Neural cell (in vitro differentiated cells): ENCODE measurements around the gene HECTD1. TPM values are rescaled to one million over a fixed set of nuclear protein-coding genes. Genes with fewer than 3 reads are reported as not detected.
"Not testable (repeated sequence)": the region's sequence is repeated elsewhere in the genome, so short reads cannot be mapped to it uniquely, and the experiment has no call there.

Experiments used
- H2AFZ ChIP-seq: fragments of 200-600, 300-800 bp; sonication (generic), shearing (Covaris generic); 2 replicates; pipeline ENCODE4 v1.6.0; 2014; ENCODE audit warnings: low read depth, mild to moderate bottlenecking, antibody characterized with exemption, low read length, moderate library complexity
- H3F3A ChIP-seq: fragments of 200-600 bp; shearing (Covaris generic); 2 replicates; pipeline ENCODE4 v1.6.1; 2016; ENCODE audit warnings: mild to moderate bottlenecking, moderate library complexity, mixed read lengths, antibody characterized with exemption, low read length; ENCODE audit not compliant: insufficient read depth, poor library complexity, severe bottlenecking
- H3K27ac ChIP-seq: fragments of 200-600, 300-800 bp; sonication (generic), shearing (Covaris generic); 2 replicates; pipeline ENCODE4 v1.5.1; 2014; ENCODE audit warnings: mild to moderate bottlenecking, low read length, moderate library complexity
- H3K27me3 ChIP-seq: fragments of 300-800, 200-600 bp; sonication (generic), shearing (Covaris generic); 2 replicates; pipeline ENCODE4 v1.6.0; 2014; ENCODE audit warnings: mild to moderate bottlenecking, low read depth, low read length, moderate library complexity; ENCODE audit not compliant: insufficient read depth
- H3K36me3 ChIP-seq: fragments of 300-800, 200-600 bp; sonication (generic), shearing (Covaris generic); 2 replicates; pipeline ENCODE4 v1.5.1; 2014; ENCODE audit warnings: mild to moderate bottlenecking, antibody characterized with exemption, low read length, moderate library complexity; ENCODE audit not compliant: insufficient read depth
- H3K4me2 ChIP-seq: fragments of 300-800, 200-600 bp; sonication (generic), shearing (Covaris generic); 2 replicates; pipeline ENCODE4 v1.6.0; 2014; ENCODE audit warnings: mild to moderate bottlenecking, low read length
- H3K4me3 ChIP-seq: fragments of 300-800, 200-600 bp; sonication (generic), shearing (Covaris generic); 2 replicates; pipeline ENCODE4 v1.5.1; 2014; ENCODE audit warnings: mild to moderate bottlenecking, low read length, moderate library complexity
- H3K79me2 ChIP-seq: fragments of 200-600 bp; shearing (Covaris generic); replicated peaks from 2 replicates; pipeline ENCODE4 v1.6.0; 2014; ENCODE audit warnings: mild to moderate bottlenecking, low read length, moderate library complexity; ENCODE audit not compliant: insufficient read depth
- H3K9ac ChIP-seq: fragments of 300-800, 200-600 bp; sonication (generic), shearing (Covaris generic); 2 replicates; pipeline ENCODE4 v1.6.1; 2016; ENCODE audit warnings: mild to moderate bottlenecking, low read length, mixed read lengths
- H3K9me2 ChIP-seq: fragments of 200-600 bp; shearing (Covaris generic); 2 replicates; pipeline ENCODE4 v1.6.1; 2016; ENCODE audit warnings: mild to moderate bottlenecking, low read length, mixed read lengths; ENCODE audit not compliant: insufficient read depth
- H3K9me3 ChIP-seq: fragments of 200-600, 300-800 bp; sonication (generic), shearing (Covaris generic); 2 replicates; pipeline ENCODE4 v1.6.1; 2016; ENCODE audit warnings: mild to moderate bottlenecking, mixed run types, low read length, moderate library complexity, mixed read lengths
- H4K20me1 ChIP-seq: fragments of 200-600 bp; shearing (Covaris generic); 2 replicates; pipeline ENCODE4 v1.6.1; 2016; ENCODE audit warnings: mild to moderate bottlenecking, mixed run types; ENCODE audit not compliant: insufficient read depth
- CTCF ChIP-seq: fragments of 450-650 bp; IDR thresholded peaks from 2 replicates; pipeline ENCODE4 v1.5.1; 2014; ENCODE audit warnings: antibody characterized with exemption, mild to moderate bottlenecking, moderate library complexity; ENCODE audit not compliant: poor library complexity, severe bottlenecking
- EP300 ChIP-seq: fragments of 450-650 bp; conservative IDR thresholded peaks from 2 replicates; pipeline ENCODE4 v1.6.1; 2014; ENCODE audit warnings: antibody characterized with exemption, mild to moderate bottlenecking, moderate library complexity; ENCODE audit not compliant: poor library complexity, severe bottlenecking
- EZH2 ChIP-seq: fragments of 200-600, 300-800 bp; shearing (Covaris generic), sonication (generic); IDR thresholded peaks from 2 replicates; pipeline ENCODE4 v1.6.1; 2014; ENCODE audit warnings: antibody characterized with exemption, low read length, borderline replicate concordance, mild to moderate bottlenecking; ENCODE audit not compliant: insufficient read depth, poor library complexity, severe bottlenecking
- MXI1 ChIP-seq: fragments of 450-650 bp; conservative IDR thresholded peaks from 2 replicates; pipeline ENCODE4 v1.6.1; 2014; ENCODE audit warnings: antibody characterized with exemption, mild to moderate bottlenecking; ENCODE audit not compliant: poor library complexity, severe bottlenecking
- POLR2AphosphoS5 ChIP-seq: IDR thresholded peaks from 2 replicates; pipeline ENCODE4 v1.6.1; 2012
- RAD21 ChIP-seq: fragments of 450-650 bp; conservative IDR thresholded peaks from 2 replicates; pipeline ENCODE4 v1.6.1; 2014; ENCODE audit warnings: antibody characterized with exemption, mild to moderate bottlenecking, moderate library complexity
- REST ChIP-seq: IDR thresholded peaks from 2 replicates; pipeline ENCODE4 v1.6.1; 2012; ENCODE audit warnings: borderline replicate concordance
- SMC3 ChIP-seq: fragments of 450-650 bp; conservative IDR thresholded peaks from 2 replicates; pipeline ENCODE4 v1.6.1; 2014; ENCODE audit warnings: antibody characterized with exemption, mild to moderate bottlenecking, moderate library complexity; ENCODE audit not compliant: poor library complexity
- TAF1 ChIP-seq: IDR thresholded peaks from 2 replicates; pipeline ENCODE4 v1.6.1; 2012; ENCODE audit warnings: low read depth
- polyA plus RNA-seq: library from polyadenylated mRNA; depleted of rRNA; stranded (reverse); fragments of >200 nt; gene quantifications from 2 replicates; pipeline ENCODE4 v1.2.3, GENCODE V29; 2014

Gene HECTD1
- polyA plus RNA-seq, 1 donor from 2014 or later, result 144 TPM

- no peak for TF ChIP-seq RAD21
- TF ChIP-seq POLR2AphosphoS5, result no peak
- no peak for TF ChIP-seq EP300
- TF ChIP-seq REST, result no peak
- no peak for TF ChIP-seq TAF1
- no peak for TF ChIP-seq MXI1
- no peak for TF ChIP-seq CTCF
- no peak for TF ChIP-seq SMC3
- TF ChIP-seq EZH2, result no peak
- Histone ChIP-seq H3F3A (no peaks in the 10 kb centered on the region), H3K9ac (no peak overlapping the region), H3K79me2 (peaks cover 36% of the 10 kb centered on the region), H2AFZ (no peak overlapping the region), H3K4me3 (no peak overlapping the region), H3K27me3 (no peaks in the 10 kb centered on the region), H4K20me1 (no peaks in the 10 kb centered on the region), H3K27ac (no peak overlapping the region), H3K36me3 (peaks cover under 1% of the 10 kb centered on the region), H3K9me2 (no peaks in the 10 kb centered on the region), H3K9me3 (no peaks in the 10 kb centered on the region), H3K4me2 (no peak overlapping the region)
These were observed 12.9 kb downstream of the HECTD1 start for GRCh38 chr14:31194661-31195060.

GRCh38 chr14:31194095-31194494 is 13.5 kb downstream of the HECTD1 start:
- TF ChIP-seq EZH2, result no peak
- no peak for TF ChIP-seq POLR2AphosphoS5
- no peak for TF ChIP-seq RAD21
- TF ChIP-seq CTCF, result no peak
- TF ChIP-seq TAF1, result no peak
- no peak for TF ChIP-seq EP300
- TF ChIP-seq REST, result no peak
- no peak for TF ChIP-seq MXI1
- no peak for TF ChIP-seq SMC3

GRCh38 chr14:31192544-31192943 is 15.0 kb downstream of the HECTD1 start:
- not testable (repeated sequence) for H2AFZ ChIP-seq, H3K9ac ChIP-seq, H3K36me3 ChIP-seq, H3K27ac ChIP-seq, H3K9me3 ChIP-seq, H3K4me3 ChIP-seq, H3K4me2 ChIP-seq, H3K9me2 ChIP-seq, H3F3A ChIP-seq, H3K27me3 ChIP-seq, H4K20me1 ChIP-seq
- peaks cover 40% of the 10 kb centered on the region for H3K79me2 ChIP-seq

More at GRCh38 chr14:31194095-31194494, 13.5 kb downstream of the HECTD1 start:
- Histone ChIP-seq H3K79me2 (peaks cover 37% of the 10 kb centered on the region), H3K9me2 (no peaks in the 10 kb centered on the region), H3K27ac (no peak overlapping the region), H4K20me1 (no peaks in the 10 kb centered on the region), H2AFZ (no peak overlapping the region), H3K4me3 (no peak overlapping the region), H3F3A (no peaks in the 10 kb centered on the region), H3K9ac (no peak overlapping the region), H3K4me2 (no peak overlapping the region), H3K36me3 (peaks cover 4% of the 10 kb centered on the region), H3K27me3 (no peaks in the 10 kb centered on the region), H3K9me3 (no peaks in the 10 kb centered on the region)
